TTC549 (cell line): ENCODE results near the gene SCN4B.

Experiments
- FAIRE-seq: peaks from 2 replicates; lab custom pipeline; 2012; peaks lifted over from hg19 to GRCh38; lab: Jason Lieb, UNC

The SCN4B gene

DNA sequence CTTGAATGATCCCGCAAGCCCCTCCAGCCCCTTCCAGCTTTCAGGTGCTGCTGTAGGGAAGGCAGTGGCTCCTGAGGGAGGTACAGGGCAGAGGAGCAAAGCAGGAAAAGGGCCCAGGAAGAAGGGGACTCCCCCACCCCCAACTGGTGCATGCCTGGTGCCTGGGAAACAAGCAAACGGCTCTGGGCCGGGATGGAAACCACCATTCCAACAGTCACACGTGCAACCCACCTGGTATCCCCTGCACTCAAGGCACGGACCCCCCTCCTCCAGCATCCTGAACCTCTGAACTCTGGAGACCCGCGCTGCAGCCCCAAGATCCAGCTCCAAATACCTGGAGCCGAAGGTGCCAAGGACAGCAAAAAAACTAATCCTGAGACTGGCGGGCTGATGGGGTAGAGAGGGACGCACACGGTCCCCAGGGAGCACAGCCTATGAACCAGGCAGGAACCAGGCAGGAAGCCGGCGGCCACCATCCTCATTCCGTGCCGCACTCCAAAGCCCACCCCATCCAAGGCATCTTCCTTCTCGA, 537 bp downstream of the SCN4B start:
- FAIRE-seq, result no peak

DNA sequence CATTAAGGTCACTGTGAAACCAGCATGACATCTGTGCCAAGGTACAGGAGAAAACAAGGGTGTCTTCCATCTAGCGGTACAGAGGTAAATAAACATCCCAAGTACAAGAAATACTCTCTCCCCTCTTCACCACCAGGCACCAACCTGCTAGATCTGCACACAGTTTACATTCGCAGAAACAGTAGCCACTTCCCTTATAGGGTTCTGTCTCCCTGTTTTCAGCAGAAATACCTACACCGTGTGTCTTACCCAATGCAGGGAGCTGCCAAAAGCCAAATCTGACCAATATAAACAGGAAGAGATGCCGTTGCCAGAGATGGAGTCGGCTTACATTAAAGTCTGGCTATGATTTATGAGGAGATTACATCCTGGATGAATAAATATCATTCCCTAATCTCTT, 1.2 kb downstream of the SCN4B start:
- no peak for FAIRE-seq

DNA sequence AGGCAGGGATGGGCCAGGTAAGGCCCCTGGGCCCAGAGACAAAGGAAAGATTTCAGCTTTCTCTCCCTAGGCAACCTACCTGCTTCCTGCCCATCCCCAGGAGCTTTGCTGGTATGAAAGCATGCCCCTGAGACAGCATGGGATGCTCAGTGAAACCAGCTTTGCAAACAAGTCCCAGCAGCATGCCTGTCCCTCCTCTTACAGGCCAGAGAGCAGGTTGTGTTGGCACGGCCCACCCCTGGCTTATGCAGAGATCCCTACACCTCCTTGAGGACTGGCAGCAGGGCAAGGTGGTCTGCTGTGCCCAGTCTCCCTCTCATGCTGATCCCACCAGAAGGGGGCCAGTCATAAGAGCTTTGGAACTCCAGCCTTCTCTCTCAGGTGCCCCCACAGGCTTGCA, 3.1 kb downstream of the SCN4B start:
- no peak for FAIRE-seq

DNA sequence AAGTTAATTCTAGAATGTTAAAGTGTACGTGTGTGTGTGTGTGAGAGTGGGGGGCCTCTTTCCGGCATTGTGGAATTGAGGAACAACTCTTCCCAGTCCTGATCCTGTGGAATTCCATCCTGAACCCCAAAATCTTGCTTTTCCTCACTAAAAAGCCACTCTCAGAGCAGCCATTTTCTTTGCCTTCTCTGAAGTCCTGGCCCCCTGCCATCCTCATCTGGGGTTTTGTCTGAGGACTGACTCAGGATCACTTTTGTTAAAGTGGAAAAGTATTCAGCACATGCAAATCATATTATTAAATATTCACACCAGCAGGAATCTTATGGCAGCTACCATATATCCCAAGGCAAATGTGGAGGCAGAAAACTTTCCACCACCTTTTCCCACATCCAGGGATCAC, 3.8 kb downstream of the SCN4B start:
- no peak for FAIRE-seq

DNA sequence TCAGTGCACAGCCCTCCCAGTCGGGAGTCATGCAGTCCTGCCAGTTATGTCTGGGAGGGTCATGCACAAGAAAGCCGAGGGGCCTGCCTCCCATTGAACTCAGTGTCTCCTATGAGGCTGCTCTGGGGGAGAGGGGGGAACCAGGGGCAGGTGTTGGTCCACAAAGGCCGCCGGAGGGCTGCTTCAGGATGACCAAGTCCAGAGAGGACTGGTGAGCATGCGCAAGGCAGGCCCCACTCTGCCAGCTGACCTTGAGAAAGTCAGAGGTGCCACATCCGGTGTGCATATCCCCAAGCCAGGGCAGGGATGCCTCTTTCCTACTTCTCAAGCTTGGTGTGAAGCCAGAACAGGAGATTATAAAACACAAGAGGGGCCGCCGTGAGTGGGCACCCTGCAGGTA, 4.4 kb downstream of the SCN4B start:
- FAIRE-seq, result no peak

DNA sequence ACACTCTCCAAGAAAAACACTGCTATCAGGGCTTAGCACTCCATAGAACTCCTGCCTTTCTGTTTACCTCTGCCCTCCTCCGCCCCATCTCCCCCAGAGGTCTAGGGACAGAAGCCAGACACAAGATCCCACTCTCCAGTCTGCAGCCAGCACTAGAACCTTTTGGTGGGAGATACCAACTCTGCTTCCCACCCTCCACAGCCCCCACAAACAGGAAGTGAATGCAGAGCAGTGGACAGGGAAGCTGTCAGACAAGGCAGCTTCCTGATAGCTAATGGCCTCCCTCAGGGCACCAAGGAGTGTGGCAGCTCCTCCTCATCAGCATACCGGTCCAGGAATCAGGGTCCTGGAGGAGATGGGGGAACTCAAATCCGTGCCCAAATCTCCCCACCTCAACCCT, 5.1 kb downstream of the SCN4B start:
- no peak for FAIRE-seq

DNA sequence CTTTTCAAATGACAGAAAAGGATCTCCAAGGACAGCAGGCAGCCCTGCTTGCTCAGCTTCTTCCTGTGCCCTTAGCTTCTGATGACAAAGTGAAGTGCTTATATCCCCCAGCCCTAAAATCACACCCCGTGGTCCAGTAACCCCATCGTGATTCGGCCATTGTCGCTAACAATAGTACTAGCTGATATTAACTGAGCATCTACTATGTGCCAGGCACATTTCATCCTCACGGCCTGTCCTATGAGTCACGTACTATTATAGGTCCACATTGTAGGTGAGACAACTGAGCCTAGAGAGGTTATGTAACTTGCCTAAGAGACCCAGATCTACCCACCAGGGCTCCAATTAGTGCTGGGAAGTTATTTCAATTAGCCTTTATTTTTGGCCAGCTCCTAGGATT, 6.1 kb downstream of the SCN4B start:
- no peak for FAIRE-seq

DNA sequence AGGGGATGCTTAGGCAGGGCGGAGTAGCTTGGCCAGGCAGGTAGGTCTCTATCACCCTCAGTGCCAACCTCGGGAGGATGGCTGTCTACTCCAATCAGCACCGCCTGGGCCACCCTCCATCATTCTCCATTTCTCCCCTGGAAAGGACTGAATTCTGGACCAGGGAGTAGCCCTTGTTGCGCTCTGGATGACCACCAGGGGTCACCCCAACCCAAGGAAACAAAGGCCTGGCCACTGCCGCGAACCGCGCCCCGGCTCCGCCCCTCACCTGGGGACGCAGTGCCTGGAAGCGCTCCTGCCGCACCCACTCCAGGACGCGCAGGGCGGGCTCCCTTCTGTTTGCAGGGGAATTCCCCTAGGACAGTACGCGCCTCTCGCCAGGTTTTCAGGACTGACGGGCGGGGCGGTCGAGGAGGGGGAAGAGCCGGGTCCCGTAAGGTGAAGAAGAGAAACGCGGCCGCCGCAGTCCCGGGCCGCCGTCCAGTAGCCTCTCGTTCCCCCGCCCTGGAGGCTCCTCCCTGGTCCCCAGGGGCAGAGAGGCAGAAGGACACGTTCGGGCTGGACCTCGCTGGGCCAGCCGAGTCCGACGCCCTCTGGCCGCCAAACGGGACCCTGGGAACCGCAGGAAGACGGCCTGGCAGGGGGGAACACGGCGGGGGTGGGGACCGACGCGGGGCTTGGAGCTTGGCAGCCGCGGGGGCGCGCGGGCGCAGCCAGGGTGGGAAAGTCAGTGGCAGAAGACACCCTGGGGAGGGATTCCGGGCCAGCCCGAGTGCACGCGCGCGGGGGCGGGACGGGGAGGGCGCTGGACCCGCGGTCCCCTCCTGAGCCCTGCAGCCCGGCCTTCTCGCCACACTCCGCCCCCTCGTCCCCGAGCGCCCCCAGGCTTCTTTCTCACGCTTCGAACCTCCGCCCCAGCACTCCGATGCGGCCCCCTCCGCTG, 7.1 kb downstream of the SCN4B start:
- FAIRE-seq, result peak; percentile 11

DNA sequence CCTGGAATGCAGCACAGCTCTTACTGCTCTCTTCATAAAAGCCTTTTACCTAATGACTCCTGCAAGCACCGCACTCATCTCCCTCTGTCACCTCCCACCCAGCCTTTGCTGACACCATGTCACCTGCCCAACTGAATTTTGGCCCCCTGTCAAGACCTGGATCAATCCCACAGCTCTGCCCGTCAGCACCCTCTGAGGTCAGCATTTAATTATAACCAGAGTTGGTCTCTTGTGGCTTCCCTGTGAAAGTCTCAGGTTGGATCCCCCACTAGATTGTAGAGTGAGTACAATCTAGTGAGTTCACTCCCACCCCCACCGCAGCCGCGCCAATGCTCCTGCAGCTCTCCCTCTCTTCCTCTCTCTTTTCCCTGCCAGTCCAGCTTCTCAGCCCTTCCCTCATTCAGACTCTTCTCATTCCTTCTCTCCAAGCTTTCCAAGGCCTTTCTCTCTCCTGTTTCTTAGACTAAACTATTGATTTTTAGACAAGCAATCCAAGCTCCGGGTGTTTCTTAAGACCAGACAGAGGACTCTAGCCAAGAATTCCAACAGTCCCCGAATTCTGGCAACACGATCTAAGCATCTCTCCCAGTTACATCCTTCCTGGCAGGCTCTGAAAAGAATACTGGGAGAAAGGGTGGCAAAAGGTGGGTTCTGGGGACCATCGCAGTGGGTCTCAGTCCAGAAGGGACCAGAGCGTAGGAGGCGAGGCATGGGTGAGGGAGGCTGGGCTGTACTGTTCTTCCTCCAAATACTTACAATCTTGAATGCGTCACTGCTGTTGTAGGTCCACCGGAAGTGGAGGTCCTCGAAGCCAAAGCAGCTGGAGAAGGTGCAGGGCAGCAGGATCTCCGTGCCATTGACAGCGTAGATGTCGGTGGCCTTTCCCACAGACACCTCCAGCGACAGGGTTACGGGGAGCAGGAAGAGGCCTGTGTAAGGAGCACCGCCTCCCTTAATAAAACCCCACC, 8.0 kb downstream of the SCN4B start:
- no peak for FAIRE-seq

DNA sequence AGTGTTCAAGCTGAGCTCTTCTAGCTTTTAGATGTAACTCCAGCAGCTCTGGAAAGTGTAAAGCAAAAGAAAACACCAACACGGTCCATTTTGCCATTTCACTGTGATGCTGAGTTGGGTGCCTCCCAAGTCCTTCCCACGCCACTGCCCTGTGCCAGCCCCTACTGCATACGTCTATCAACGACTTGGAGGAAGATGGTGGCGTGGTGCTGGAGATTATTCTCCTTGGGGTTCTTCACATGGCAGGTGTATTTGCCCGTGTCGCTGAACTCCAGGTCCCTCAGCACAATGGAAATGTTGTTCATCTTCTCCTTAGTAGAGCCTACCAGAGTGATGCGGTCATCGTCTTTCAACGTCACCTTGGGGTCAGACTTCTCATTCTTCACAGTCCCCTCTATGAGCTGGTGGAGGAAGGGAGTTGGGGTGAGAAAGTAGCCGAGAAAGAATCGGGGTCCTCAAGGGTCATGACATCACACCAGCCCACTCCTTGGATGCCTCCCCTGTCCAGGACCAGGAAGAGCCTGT, 8.9 kb downstream of the SCN4B start:
- no peak for FAIRE-seq

DNA sequence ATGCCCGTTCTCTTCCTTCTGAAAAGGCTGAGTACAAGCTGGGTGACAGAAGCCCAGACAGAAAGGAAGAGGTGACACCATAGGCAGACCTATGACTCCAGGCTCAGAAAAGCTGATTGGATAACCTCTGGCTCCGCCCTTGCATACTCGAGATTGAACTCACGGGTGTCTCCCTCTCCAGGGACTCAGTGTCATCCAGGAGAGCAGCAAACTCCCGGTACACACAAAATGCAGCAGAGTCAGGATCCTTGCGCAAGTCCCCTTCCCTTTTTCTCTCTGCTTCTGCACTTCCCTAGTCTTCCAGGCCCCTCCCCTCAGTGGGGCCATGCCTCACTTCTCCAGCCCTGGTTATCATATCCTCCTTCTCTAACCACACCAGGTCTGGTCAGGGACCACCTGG, 9.8 kb downstream of the SCN4B start:
- FAIRE-seq, result no peak

DNA sequence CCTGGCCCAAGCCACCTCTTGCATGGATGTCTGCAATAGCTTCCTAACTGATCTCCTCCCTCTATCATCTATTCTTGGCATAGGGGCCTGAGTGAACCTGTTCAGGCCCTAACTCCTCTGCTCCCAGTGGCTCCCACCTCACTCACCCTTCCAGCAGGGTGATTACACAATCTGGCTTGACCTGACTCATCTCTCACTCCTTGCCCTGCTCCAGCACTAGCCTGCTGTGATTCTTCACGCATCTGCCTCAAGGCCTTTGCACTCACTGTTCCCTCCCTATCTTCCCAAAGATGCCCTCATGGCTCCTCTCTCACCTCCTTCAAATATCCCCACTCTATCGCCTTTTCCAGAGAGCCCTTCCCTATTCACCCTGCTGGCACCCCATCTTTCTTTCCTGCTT, 10.5 kb downstream of the SCN4B start:
- FAIRE-seq, result no peak

DNA sequence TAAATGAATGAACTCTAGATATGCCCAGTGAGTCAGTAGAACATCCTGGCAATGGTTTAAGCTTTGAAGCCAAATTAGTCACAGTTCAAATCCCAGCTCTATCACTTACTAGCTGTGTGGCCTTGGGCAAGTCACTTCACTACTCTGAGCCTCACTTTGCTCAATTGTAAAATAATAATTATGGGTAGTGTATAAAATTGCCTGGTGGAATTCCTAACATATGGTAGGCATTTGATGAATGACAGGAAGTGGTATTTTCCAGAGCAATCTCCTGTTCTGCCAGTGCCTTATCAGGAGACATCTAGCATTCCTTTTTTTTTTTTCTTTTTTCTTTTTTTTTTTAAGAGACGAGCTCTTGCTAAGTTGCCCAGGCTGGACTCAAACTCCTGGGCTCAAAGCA, 13.0 kb downstream of the SCN4B start:
- no peak for FAIRE-seq

DNA sequence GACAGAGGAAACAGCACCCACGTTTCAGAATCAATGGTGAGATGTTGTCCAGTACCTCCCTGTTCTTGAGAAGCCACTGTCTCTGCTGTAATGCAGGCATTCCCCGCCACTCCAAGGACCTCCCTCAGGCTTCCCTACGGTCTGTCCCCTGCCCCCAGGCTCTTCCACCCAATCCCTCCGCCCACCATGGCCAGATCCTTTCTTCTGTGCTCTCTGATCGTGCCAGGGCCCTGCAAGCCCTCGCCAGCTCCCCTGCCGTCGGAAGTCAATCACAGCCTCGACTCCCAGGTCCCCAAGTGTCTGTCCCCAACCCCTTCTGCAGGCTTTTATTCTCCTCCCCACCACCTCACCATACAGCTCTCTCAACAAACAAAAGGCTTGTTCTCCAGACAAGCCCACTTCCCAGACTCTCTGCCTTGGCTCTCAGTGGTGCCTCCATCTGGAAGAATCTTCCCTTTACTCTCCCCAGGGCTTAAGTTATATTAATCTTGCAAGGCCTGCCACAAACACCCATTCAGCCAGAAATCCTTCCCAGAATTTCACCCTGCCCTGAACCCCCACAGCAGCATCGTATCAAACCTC, 13.7 kb downstream of the SCN4B start:
- FAIRE-seq, result no peak

DNA sequence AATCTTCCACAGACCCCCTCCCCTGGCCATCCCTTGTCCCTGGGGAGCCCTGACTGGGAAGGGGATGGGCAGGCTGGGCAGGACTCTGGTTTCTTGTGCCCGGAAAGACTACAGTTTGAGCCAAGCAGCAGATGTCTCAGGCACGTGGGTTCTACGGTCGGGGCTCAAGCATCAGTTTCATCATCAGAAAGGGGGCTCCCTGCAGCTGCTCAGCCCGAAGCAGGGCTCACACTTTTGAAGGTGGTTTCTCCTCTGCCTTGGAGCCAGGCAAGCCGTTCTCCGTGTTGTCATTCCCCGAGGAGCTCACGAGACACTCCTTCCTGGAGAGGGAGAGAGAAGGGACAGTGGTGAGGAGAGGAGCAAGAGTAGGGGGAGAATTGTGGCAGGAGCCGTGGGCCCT, 15.8 kb downstream of the SCN4B start:
- no peak for FAIRE-seq

DNA sequence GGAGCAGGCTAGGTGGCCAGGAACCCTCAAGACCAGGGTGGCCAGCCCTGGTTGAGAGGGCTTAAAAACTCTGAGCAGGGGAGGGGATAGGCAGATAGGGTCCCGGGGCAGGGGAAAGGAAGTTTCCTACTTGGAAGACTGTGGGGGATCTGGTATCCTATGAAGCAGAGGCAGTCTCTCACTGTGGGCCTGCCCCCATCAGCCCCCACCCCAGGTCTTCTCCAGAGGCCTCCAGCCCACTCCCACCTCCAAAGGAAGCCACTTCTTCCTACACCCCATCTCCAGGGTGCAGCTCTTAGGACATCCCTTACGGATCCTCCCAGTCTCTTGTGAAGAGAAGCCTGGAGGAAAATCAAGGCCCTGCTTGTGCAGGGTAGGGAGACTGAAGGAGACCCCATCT, 16.3 kb downstream of the SCN4B start:
- no peak for FAIRE-seq

DNA sequence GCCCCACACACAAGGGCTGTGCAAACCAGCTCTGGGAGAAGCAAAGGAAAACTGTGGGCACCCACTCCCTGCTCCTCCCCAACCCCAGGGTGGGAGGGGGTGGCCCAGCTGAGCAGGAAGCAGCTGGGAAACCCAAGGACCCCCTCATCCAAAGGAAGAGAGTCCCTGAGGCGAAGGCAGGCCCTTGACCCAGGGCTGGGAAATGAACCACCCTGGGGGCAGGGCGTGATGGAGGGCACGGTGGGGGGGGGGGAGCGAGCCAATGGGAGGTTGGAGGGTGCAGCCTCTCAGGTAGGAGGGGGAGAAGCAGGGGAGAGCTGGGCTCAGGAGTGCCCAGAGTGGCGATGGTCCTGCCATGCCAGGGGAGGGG, 16.8 kb downstream of the SCN4B start:
- no peak for FAIRE-seq

DNA sequence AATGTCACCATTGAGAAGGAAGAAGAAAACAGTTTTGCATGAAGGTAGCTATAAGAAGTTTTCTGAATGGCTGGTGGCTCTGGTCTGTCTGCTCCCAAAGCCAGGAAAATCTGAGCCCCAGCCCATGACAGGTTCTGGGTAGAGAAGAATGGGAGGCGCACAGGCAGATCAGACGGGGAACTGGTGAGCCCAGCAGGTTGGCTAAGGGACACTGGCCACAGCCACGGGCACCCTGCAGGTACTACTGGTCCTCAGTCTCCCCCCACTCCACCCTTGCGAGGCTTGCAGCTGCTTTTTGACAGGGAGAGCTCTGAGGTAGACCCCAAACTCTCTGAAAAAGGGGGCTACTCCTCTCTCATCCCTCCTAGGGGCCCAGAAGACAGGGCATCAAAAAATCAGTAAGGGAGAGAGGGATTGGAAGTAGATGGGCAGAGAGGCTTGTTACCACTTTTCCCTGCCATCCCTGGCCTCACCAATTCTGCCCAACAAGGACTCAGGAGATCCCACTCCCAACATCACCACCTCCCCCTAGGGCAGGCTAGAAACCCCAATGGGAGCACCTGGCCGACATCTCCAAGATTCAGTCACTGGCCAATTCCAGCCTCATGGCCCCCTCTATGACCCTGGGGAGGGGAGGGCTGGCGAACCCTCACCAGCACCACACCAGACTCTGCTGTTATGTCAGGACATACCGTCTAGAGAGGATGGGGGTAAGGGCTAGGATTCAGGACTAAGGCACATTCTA, 17.4 kb downstream of the SCN4B start:
- FAIRE-seq, result no peak

DNA sequence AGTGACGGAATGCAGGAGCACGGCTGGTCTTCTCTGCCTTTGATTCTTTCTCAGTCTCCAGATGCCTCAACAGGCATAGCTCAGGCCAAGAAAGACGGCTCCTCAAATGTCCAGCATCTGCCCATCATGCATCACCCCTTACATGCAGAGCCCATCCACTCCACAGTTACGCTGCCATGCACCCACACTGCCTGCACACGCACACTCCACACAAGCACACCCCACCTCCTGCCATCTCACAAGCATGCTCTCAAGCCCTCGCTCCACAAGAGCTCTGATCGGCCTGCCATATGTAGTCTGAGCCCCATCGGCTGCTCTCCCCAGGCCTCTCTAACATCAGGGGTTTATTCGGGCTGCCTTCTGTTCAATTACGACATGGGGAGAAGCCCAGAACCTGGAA, 18.8 kb downstream of the SCN4B start:
- no peak for FAIRE-seq

DNA sequence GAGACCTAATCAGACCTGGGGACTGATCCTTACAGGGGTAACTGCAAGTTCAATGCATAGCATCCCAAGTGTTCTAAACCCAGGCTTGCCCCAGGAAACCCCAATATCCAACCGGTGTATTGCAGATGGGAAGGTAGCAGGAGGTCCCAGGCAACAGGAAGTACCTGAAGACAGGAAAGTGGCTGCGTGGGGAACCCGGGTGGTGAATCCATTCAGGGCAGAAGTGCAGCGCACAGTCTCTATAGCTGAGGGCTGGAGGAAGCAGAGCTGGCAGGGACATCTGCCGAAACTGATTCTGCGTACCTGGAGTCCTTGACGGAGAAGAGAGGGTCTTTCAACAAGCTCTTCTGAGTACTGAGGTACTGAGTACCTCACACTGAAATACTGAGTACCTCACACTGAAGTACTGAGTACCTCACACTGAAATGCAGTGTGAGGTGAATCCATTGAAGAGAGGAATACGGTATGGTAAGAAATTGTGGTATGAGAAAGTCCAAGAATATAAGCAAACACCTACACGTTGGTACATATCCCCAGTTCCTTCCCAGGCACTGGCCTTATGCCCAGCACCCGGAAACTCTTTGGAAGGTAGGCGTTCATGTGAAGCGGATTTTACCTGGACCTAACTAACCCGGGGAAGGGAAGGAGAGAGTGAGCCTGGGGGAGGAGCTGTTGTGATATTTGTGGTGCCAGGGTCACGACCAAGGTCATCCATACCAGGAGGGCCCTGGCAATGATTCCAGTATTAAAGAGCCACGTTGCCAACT, 20.1 kb downstream of the SCN4B start:
- FAIRE-seq, result no peak
